ENCODE results near the gene KRTAP19-6.
"Not testable (repeated sequence)": the region's sequence is repeated elsewhere in the genome, so short reads cannot be mapped to it uniquely, and the experiment has no call there.

The KRTAP19-6 gene

GRCh38 chr21:30541764-30542163 lies at the start of gene KRTAP19-6:
KRTAP19-6 (minus strand) TSS chr21:30541864; CDS start chr21:30541833, 31 bp downstream.
- no peak for DNase-seq (ENCODE audit: low read depth, low spot score)

GRCh38 chr21:30590297-30590696 lies 48.6 kb upstream of the KRTAP19-6 start, which contains the start of gene KRTAP22-2:
KRTAP22-2 (minus strand) TSS chr21:30590397.
- DNase-seq (ENCODE audit: low read depth, low spot score): no peak

- no peak for DNase-seq (ENCODE audit: low read depth, low spot score)
Observed at GRCh38 chr21:30582870-30583269, 41.2 kb upstream of the KRTAP19-6 start.

- no peak for DNase-seq (ENCODE audit: low read depth, low spot score)
Observed at GRCh38 chr21:30580132-30580531, 38.5 kb upstream of the KRTAP19-6 start.

- no peak for DNase-seq (ENCODE audit: low read depth, low spot score)
Observed at GRCh38 chr21:30579346-30579745, 37.7 kb upstream of the KRTAP19-6 start.

- DNase-seq (ENCODE audit: low read depth, low spot score): no peak
Observed at GRCh38 chr21:30577766-30578165, 36.1 kb upstream of the KRTAP19-6 start.

GRCh38 chr21:30567617-30568016 lies 26.0 kb upstream of the KRTAP19-6 start:
- no peak for DNase-seq (ENCODE audit: low read depth, low spot score)

GRCh38 chr21:30563630-30564029 lies 22.0 kb upstream of the KRTAP19-6 start:
- DNase-seq (ENCODE audit: low read depth, low spot score): no peak

GRCh38 chr21:30563072-30563471 lies 21.4 kb upstream of the KRTAP19-6 start:
- DNase-seq (ENCODE audit: low read depth, low spot score): no peak

- no peak for DNase-seq (ENCODE audit: low read depth, low spot score)
Observed at GRCh38 chr21:30561957-30562356, 20.3 kb upstream of the KRTAP19-6 start.

- DNase-seq (ENCODE audit: low read depth, low spot score): no peak
Observed at GRCh38 chr21:30561264-30561895, 19.7 kb upstream of the KRTAP19-6 start, which contains the start of gene KRTAP19-7. KRTAP19-7 (minus strand) TSS chr21:30561314; CDS start chr21:30561289, 25 bp downstream.

- DNase-seq (ENCODE audit: low read depth, low spot score): no peak
Observed at GRCh38 chr21:30555095-30555494, 13.4 kb upstream of the KRTAP19-6 start.

- DNase-seq (ENCODE audit: low read depth, low spot score): no peak
Observed at GRCh38 chr21:30552782-30553181, 11.1 kb upstream of the KRTAP19-6 start.

- DNase-seq (ENCODE audit: low read depth, low spot score): no peak
Observed at GRCh38 chr21:30518876-30519275, 22.8 kb downstream of the KRTAP19-6 start.

- no peak for DNase-seq (ENCODE audit: low read depth, low spot score)
Observed at GRCh38 chr21:30515681-30516080, 26.0 kb downstream of the KRTAP19-6 start.

GRCh38 chr21:30505621-30506205 lies 36.0 kb downstream of the KRTAP19-6 start:
- DNase-seq (ENCODE audit: low read depth, low spot score): not testable (repeated sequence)

- no peak for DNase-seq (ENCODE audit: low read depth, low spot score)
Observed at GRCh38 chr21:30502041-30502440, 39.6 kb downstream of the KRTAP19-6 start, which contains the start of gene KRTAP19-5. KRTAP19-5 (minus strand) TSS chr21:30502141; CDS start chr21:30502090, 51 bp downstream.

GRCh38 chr21:30497065-30497464 lies 44.6 kb downstream of the KRTAP19-6 start, which contains the start of gene KRTAP19-4:
KRTAP19-4 (minus strand) TSS chr21:30497165; CDS start chr21:30497110, 55 bp downstream.
- DNase-seq (ENCODE audit: low read depth, low spot score): no peak

- DNase-seq (ENCODE audit: low read depth, low spot score): no peak
Observed at GRCh38 chr21:30491963-30492428, 49.7 kb downstream of the KRTAP19-6 start, which contains the start of gene KRTAP19-3. KRTAP19-3 (minus strand) TSS chr21:30492013; CDS start chr21:30491957, 56 bp downstream.

Data from brain pericyte (primary cell).